H9 (cell line): ENCODE results near the gene JMJD1C. TPM values are rescaled to one million over a fixed set of nuclear protein-coding genes. Genes with fewer than 3 reads are reported as not detected.
A peak's percentile ranks its signal among the peaks of the same experiment; 100 is the strongest.

Source experiments
- DNase-seq: peaks from one replicate; pipeline ENCODE4 v3.0.0-alpha.2; 2017
- H2AFZ ChIP-seq: one replicate; pipeline ENCODE4 v1.6.1; 2013; ENCODE audit warnings: mild to moderate bottlenecking, low read length, control low read depth, moderate library complexity
- H2AK5ac ChIP-seq: 2 replicates; pipeline ENCODE4 v1.6.1; 2013; ENCODE audit warnings: low read length, control low read depth, mixed read lengths; ENCODE audit not compliant: insufficient read length
- H2BK120ac ChIP-seq: one replicate; pipeline ENCODE4 v1.6.1; 2013; ENCODE audit warnings: low read depth, mild to moderate bottlenecking, low read length, control low read depth, inconsistent platforms; ENCODE audit not compliant: poor library complexity, severe bottlenecking
- H2BK12ac ChIP-seq: 2 replicates; pipeline ENCODE4 v1.6.1; 2013; ENCODE audit warnings: low read length, control low read depth, mixed read lengths, low read depth; ENCODE audit not compliant: insufficient read length
- H2BK15ac ChIP-seq: 2 replicates; pipeline ENCODE4 v1.6.1; 2013; ENCODE audit warnings: low read depth, low read length, control low read depth
- H2BK20ac ChIP-seq: one replicate; pipeline ENCODE4 v1.6.1; 2013; ENCODE audit warnings: low read depth, mild to moderate bottlenecking, low read length, control low read depth, inconsistent platforms; ENCODE audit not compliant: poor library complexity, severe bottlenecking
- H2BK5ac ChIP-seq: 2 replicates; pipeline ENCODE4 v1.6.1; 2013; ENCODE audit warnings: low read length, control low read depth, mixed read lengths; ENCODE audit not compliant: insufficient read length
- H3K14ac ChIP-seq: 2 replicates; pipeline ENCODE4 v1.6.1; 2013; ENCODE audit warnings: low read length, control low read depth; ENCODE audit not compliant: insufficient read depth
- H3K18ac ChIP-seq: 2 replicates; pipeline ENCODE4 v1.6.1; 2013; ENCODE audit warnings: low read depth, mild to moderate bottlenecking, mixed read lengths, low read length, control low read depth; ENCODE audit not compliant: insufficient read length
- H3K23ac ChIP-seq: 2 replicates; pipeline ENCODE4 v1.6.1; 2013; ENCODE audit warnings: low read length, control low read depth, mixed read lengths, low read depth; ENCODE audit not compliant: insufficient read length
- H3K23me2 ChIP-seq: 2 replicates; pipeline ENCODE4 v1.6.1; 2013; ENCODE audit warnings: low read depth, mild to moderate bottlenecking, mixed read lengths, low read length, control low read depth; ENCODE audit not compliant: insufficient read length, poor library complexity, severe bottlenecking
- H3K27ac ChIP-seq: 2 replicates; pipeline ENCODE4 v1.5.1; 2013; ENCODE audit warnings: low read length, control low read depth, mixed read lengths, low read depth; ENCODE audit not compliant: insufficient read length
- H3K27me3 ChIP-seq: 2 replicates; pipeline ENCODE4 v1.6.1; 2013; ENCODE audit warnings: low read length, control low read depth, inconsistent platforms; ENCODE audit not compliant: insufficient read depth
- H3K4ac ChIP-seq: 2 replicates; pipeline ENCODE4 v1.6.1; 2013; ENCODE audit warnings: low read depth, mild to moderate bottlenecking, control low read depth, inconsistent platforms, low read length, moderate library complexity
- H3K4me1 ChIP-seq: 2 replicates; pipeline ENCODE4 v1.6.1; 2013; ENCODE audit warnings: low read length, control low read depth, inconsistent platforms; ENCODE audit not compliant: insufficient read depth
- H3K4me2 ChIP-seq: 2 replicates; pipeline ENCODE4 v1.6.1; 2013; ENCODE audit warnings: low read length, control low read depth, mixed read lengths; ENCODE audit not compliant: insufficient read length, insufficient read depth
- H3K56ac ChIP-seq: 2 replicates; pipeline ENCODE4 v1.6.1; 2013; ENCODE audit warnings: low read depth, mild to moderate bottlenecking, mixed read lengths, low read length, control low read depth; ENCODE audit not compliant: insufficient read length
- H3K79me1 ChIP-seq: 2 replicates; pipeline ENCODE4 v1.6.1; 2013; ENCODE audit warnings: low read depth, mild to moderate bottlenecking, moderate library complexity, low read length, control low read depth, inconsistent platforms; ENCODE audit not compliant: insufficient read depth, poor library complexity, severe bottlenecking
- H3K79me2 ChIP-seq: 2 replicates; pipeline ENCODE4 v1.6.1; 2013; ENCODE audit warnings: low read length, control low read depth, inconsistent platforms; ENCODE audit not compliant: insufficient read depth
- H3K9ac ChIP-seq: 2 replicates; pipeline ENCODE4 v1.6.1; 2013; ENCODE audit warnings: low read length, control low read depth, mixed read lengths; ENCODE audit not compliant: insufficient read length; ENCODE audit errors: extremely low read depth
- H3K9me3 ChIP-seq: one replicate; pipeline ENCODE4 v1.6.1; 2013; ENCODE audit warnings: low read depth, low read length, inconsistent platforms; ENCODE audit not compliant: control insufficient read depth
- H3T11ph ChIP-seq: one replicate; pipeline ENCODE4 v1.6.1; 2013; ENCODE audit warnings: mild to moderate bottlenecking, low read length, control low read depth, inconsistent platforms
- H4K20me1 ChIP-seq: one replicate; pipeline ENCODE4 v1.6.1; 2013; ENCODE audit not compliant: control insufficient read depth, insufficient read length, insufficient read depth
- H4K5ac ChIP-seq: 2 replicates; pipeline ENCODE4 v1.6.1; 2013; ENCODE audit warnings: low read depth, mild to moderate bottlenecking, mixed read lengths, low read length, control low read depth; ENCODE audit not compliant: insufficient read length
- H4K8ac ChIP-seq: replicated peaks from 2 replicates; pipeline ENCODE4 v1.6.1; 2013; ENCODE audit warnings: low read length, control low read depth, mixed read lengths, low read depth; ENCODE audit not compliant: insufficient read length
- H4K91ac ChIP-seq: 2 replicates; pipeline ENCODE4 v1.6.1; 2013; ENCODE audit warnings: low read depth, mild to moderate bottlenecking, moderate library complexity, mixed read lengths, low read length, control low read depth; ENCODE audit not compliant: insufficient read length
- H3K27ac Mint-ChIP-seq, 3 experiments: 2 replicates in 2 of 3; 3 replicates in 1 of 3; pipeline ENCODE4 v1.8.0; 2020 to 2021; ENCODE audit warnings: mixed read lengths in 3 of 3, mild to moderate bottlenecking in 1 of 3, moderate library complexity in 1 of 3
- H3K27me3 Mint-ChIP-seq: 2 replicates; pipeline ENCODE4 v1.8.0; 2021; ENCODE audit warnings: low read depth, mild to moderate bottlenecking, moderate library complexity, mixed read lengths
- H3K36me3 Mint-ChIP-seq, 3 experiments: 2 replicates in 2 of 3; 3 replicates in 1 of 3; pipeline ENCODE4 v1.8.0; 2020 to 2021; ENCODE audit warnings: low read depth in 3 of 3, mixed read lengths in 3 of 3; ENCODE audit not compliant: insufficient read depth in 1 of 3
- H3K4me1 Mint-ChIP-seq, 2 experiments: 2 replicates each; pipeline ENCODE4 v1.8.0; 2020; ENCODE audit warnings: mixed read lengths in 2 of 2
- H3K4me3 Mint-ChIP-seq, 2 experiments: 2 replicates in 1 of 2; 3 replicates in 1 of 2; pipeline ENCODE4 v1.8.0; 2020 to 2021; ENCODE audit warnings: mild to moderate bottlenecking in 2 of 2, mixed read lengths in 2 of 2, moderate library complexity in 1 of 2
- H3K9me3 Mint-ChIP-seq, 2 experiments: 2 replicates in 1 of 2; 3 replicates in 1 of 2; pipeline ENCODE4 v1.8.0; 2020; ENCODE audit warnings: mild to moderate bottlenecking in 2 of 2, mixed read lengths in 2 of 2, moderate library complexity in 1 of 2
- WGBS: extraction: QIAGEN DNeasy Blood & Tissue Kit; methylation state at CpG from one replicate; pipeline ENCODE4 v1.1.7; 2013; ENCODE audit warnings: missing lambda C conversion rate, low lambda C conversion rate, mixed read lengths; ENCODE audit not compliant: insufficient read length; ENCODE audit errors: extremely low coverage; 5-methylcytosine and 5-hydroxymethylcytosine counted together
- total RNA-seq: library from RNA; stranded (reverse); gene quantifications from 2 replicates; pipeline ENCODE4 v1.2.1, GENCODE V29; 2021
- TF ChIP-seq, protein P1 (sequence below): fragments of 200-600 bp; sonication (generic); conservative IDR thresholded peaks from 3 replicates; pipeline ENCODE4 v1.8.0; 2021; ENCODE audit warnings: antibody characterized with exemption, mild to moderate bottlenecking

JMJD1C gene
- total RNA-seq, 1 experiment from 2014 or later: 200 TPM

DNA sequence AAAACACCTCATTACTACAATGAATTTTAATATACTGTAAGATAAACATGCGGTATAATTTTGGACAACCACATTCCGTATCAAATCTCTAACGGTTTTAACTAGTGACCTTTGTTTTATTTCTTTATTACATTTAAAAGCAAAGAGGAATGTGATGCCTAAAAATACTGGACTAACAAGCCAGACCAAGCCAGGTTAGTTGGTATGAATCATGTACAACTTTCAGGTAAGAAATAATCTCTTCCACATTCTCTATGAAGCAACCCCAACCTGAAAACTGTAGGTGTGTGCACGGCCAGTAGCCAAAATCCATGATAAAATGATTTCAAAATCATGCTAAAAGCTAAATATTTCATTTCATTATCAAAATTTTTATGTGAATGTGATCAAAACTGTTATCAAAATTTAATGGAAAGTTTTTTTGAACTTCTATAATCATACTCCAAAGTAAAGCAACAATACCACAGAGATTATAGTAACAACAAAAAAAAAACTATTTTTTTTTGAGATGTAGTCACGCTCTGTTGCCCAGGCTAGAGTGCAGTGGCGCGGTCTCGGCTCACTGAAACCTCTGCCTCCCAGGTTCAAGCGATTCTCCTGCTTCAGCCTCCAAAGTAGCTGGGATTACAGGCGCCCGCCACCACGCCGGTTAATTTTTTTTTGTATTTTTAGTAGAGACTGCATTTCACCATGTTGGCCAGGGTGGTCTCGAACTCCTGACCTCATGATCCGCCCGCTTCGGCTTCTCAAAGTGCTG, 205.5 kb downstream of the JMJD1C start:
- peak overlapping the region in 1 of 3 experiments; percentile 66; a peak in 1 of 7 replicates for H3K27ac Mint-ChIP-seq
- TF ChIP-seq, protein P1, sequence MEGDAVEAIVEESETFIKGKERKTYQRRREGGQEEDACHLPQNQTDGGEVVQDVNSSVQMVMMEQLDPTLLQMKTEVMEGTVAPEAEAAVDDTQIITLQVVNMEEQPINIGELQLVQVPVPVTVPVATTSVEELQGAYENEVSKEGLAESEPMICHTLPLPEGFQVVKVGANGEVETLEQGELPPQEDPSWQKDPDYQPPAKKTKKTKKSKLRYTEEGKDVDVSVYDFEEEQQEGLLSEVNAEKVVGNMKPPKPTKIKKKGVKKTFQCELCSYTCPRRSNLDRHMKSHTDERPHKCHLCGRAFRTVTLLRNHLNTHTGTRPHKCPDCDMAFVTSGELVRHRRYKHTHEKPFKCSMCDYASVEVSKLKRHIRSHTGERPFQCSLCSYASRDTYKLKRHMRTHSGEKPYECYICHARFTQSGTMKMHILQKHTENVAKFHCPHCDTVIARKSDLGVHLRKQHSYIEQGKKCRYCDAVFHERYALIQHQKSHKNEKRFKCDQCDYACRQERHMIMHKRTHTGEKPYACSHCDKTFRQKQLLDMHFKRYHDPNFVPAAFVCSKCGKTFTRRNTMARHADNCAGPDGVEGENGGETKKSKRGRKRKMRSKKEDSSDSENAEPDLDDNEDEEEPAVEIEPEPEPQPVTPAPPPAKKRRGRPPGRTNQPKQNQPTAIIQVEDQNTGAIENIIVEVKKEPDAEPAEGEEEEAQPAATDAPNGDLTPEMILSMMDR: no peak
- peaks cover 49 to 69% (median 51%) of the 10 kb centered on the region in 3 experiments for H3K36me3 Mint-ChIP-seq
- H2BK12ac ChIP-seq: no peak overlapping the region
- H3K23ac ChIP-seq: no peak overlapping the region
- no peaks in the 10 kb centered on the region for H3K79me1 ChIP-seq
- H2AK5ac ChIP-seq: no peak overlapping the region
- no peak overlapping the region for H3K4ac ChIP-seq
- H3K9me3 Mint-ChIP-seq: no peaks in the 10 kb centered on the region
- no peak overlapping the region for H4K91ac ChIP-seq
- H3K18ac ChIP-seq: no peak overlapping the region
- H2BK120ac ChIP-seq: no peak overlapping the region
- WGBS: no CpG with 5 or more reads among the region's 17 CpGs
- H3K27me3 ChIP-seq: no peaks in the 10 kb centered on the region
- no peak overlapping the region for H3K56ac ChIP-seq
- no peak overlapping the region for H3K9ac ChIP-seq
- no peak overlapping the region for H4K8ac ChIP-seq
- peak overlapping the region in 1 of 2 experiments; percentile 74; a peak in 3 of 5 replicates for H3K4me3 Mint-ChIP-seq
- H3K27ac ChIP-seq: no peak overlapping the region
- no peak overlapping the region for H3T11ph ChIP-seq
- H3K27me3 Mint-ChIP-seq: no peaks in the 10 kb centered on the region
- H3K4me1 Mint-ChIP-seq: peaks cover 52 to 60% of the 10 kb centered on the region in 2 experiments
- no peak overlapping the region for H2BK15ac ChIP-seq
- H3K9me3 ChIP-seq: no peaks in the 10 kb centered on the region
- DNase-seq: no peak
- H2AFZ ChIP-seq: no peak overlapping the region
- no peak overlapping the region for H3K14ac ChIP-seq
- no peaks in the 10 kb centered on the region for H3K23me2 ChIP-seq
- no peak overlapping the region for H2BK20ac ChIP-seq
- no peaks in the 10 kb centered on the region for H3K4me1 ChIP-seq
- no peaks in the 10 kb centered on the region for H4K20me1 ChIP-seq
- no peak overlapping the region for H4K5ac ChIP-seq
- H3K4me2 ChIP-seq: peak overlapping the region; percentile 8
- peaks cover 74% of the 10 kb centered on the region for H3K79me2 ChIP-seq
- H2BK5ac ChIP-seq: no peak overlapping the region
